ENCODE measurements around the gene SHC2.
"Not testable (repeated sequence)": the region's sequence is repeated elsewhere in the genome, so short reads cannot be mapped to it uniquely, and the experiment has no call there.

The SHC2 gene

DNA sequence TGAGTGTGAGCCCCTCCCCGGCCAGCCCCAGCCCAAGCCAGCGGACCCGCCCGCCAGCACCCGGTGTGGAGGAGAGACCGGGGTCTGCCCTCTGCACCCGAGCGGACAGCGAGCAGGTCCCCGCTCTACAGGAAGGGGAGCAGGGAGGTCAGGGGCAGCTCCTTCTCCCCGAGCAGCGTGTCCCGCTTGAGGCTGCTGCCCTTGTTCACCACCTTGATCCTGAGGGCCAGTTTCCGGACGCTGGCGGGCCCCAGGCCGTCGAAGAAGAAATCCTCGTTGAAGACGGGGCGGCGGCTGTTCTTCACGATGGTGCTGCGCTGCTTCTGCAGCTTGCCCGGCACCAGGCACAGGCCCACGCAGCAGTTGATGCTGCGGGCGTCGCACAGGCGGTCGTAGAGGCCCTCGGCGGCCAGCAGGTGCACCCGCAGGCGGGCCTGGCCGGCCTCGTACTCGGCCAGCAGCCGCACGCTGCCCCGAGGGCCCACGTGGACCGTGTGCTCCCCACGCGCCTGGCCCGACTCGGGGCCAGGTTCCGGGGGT is 53.8 kb downstream of the SHC2 start:
- no peak for DNase-seq

DNA sequence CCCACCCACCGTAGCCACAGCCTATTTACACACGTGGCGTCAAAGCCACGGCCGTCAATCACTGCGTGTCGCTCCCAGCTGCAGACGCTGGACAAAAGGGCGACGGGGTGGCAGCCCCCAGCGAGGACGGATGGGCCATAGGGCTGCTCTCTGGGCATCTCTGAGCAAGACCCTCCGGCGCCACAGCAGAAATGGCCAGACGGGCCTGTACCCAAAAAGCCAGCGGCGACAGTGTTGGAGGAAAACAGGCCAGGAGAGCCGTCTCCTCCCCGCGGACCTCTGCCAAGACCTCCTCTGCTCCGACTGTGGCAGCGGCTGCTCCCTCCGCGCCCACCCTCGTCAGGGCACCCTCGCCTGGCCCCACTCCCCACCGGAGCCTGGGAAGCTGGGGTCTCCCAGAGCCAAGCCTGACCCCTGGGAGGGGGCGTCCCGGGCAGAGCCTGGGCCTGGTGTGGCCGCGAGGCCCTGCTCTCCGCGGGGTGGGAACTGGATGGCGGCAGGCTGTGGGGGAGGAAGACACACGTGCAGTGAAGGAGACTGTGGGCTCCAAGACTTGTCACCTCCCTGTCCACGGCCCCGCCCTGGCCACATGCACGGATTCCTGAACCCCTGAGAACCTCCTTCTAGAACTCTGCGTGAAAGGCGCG is 54.6 kb downstream of the SHC2 start:
- DNase-seq, result no peak

DNA sequence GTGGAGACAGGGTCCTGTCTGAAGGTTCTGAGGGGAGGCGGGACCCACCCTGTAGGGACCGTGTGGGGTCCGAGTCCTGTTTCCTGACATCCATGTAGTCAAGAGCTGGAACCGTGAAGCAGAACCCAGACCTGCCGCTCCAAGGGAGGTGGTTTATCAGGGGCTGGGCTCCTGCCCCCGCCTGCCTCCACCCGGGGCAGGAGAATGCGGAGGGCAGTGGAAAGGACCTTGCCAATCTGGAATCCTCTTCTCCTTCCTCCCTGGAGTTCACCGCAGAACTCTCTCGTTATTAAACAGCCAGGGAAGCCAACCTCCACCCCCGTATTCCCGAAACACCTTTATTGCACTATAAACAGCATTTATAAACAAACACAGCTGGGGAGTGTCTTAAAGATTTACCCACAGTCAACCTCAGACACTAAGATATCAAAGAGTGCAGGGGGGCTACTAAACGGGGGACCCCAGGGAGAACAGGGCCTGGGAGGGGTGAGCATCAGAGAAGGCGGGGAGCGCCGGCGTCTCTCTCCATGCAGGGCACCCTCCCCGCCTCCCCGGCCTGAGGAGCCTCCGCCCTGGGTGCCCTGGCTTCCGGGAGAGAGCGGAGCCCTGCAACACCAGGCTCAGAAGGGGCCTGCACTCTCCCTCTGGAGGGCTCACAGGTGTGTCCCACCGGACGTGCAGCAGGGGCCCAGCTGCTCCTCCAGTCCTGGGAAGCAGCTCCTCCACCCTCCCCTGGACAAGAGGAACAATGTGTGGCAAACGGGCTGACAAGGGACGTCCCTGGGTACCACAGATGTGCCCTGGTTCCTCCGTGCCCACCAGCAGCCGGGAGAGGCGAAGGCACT is 55.5 kb downstream of the SHC2 start:
- DNase-seq, result no peak

- no peak for DNase-seq
Observed at GRCh38 chr19:403221-404027, 57.4 kb downstream of the SHC2 start.

DNA sequence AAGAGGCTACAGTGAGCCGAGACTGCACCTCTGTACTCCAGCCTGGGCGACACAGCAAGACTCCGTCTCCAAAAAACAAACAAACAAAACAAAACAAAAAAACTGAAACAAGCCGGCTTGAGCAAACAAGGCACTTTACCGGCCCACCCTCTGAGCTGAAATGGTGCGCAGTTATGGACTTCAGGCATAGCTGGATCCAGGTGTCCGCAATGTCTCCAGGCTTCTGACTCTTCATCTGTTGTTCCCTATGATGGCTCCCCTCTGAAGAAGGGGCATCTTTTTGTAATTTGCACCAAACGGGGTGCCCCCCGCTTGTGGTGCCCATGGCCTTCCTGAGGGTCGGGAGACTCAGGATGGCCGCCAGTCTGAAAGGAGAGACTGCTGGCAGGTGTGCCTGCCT is 58.0 kb downstream of the SHC2 start:
- DNase-seq, result no peak

- DNase-seq, result no peak
Observed at GRCh38 chr19:401866-402511, 58.8 kb downstream of the SHC2 start.

DNA sequence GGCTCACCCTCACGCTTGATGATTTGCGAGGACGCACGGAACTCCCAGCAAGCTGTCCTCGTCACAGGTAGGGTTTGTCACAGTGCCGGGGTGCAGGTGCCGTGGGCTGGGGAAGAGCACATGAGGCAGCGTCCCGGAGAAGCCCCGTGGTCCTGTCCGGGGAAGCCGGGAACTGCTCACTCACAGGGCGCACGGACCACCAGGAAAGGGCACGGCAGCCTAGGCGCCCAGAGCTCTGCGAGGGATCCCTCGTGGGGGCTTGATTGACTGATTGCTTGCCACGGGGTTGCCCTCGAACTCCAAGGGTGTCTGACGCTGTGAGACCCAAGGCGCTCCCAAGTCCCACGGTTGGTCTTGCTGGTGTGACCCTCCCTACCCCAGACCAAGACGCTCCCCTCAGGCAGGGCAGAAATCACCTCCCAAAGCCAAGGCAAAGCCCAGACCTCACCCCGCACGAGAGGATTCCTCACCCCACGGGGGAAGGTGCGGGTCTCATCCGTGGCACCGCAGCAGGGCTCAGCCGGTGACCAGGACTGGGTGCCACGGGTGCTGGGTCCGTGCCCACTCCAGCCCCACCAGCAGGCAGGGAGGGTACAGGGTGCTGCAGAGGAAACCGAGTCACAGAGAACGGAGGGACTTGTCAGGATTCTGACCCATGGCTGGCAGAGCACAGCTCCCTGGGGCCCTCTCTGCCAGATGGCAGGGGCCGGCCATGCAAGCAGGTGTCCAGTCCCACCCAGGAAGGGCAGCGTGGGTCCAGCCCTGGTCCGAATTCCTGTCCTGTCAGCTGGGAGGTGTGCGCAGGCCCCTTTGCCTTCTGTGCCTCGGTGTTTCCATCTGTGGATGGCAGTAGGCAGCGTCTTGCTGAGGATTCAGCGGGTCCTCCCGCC is 59.6 kb downstream of the SHC2 start:
- DNase-seq, result no peak

- no peak for DNase-seq
Observed at GRCh38 chr19:399370-399769, 61.5 kb downstream of the SHC2 start.

GRCh38 chr19:398719-399118 is 62.1 kb downstream of the SHC2 start:
- no peak for DNase-seq

GRCh38 chr19:397941-398706 is 62.7 kb downstream of the SHC2 start:
- no peak for DNase-seq

DNA sequence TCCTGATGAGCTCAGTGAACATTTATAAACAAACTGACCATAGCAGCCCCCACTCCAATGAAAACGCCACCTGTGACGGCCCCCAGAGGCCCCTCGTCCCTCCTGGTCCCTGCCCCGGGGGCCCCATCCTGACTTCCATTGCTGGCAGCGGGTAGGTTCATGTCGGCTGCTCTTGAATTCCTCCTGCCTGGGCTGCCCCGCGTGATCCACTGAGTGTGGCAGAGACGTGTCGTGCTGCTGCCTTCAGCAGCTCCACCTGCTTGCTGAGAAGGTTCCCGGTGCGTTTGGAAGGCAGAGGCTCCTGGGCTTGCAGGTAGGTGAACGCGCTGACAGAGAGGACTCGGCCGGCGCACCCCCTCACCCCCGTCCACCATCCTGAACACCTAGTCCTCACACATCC is 63.5 kb downstream of the SHC2 start:
- no peak for DNase-seq

- DNase-seq, result no peak
Observed at GRCh38 chr19:395467-395866, 65.4 kb downstream of the SHC2 start.

- not testable (repeated sequence) for DNase-seq
Observed at GRCh38 chr19:394857-395256, 66.0 kb downstream of the SHC2 start.

DNA sequence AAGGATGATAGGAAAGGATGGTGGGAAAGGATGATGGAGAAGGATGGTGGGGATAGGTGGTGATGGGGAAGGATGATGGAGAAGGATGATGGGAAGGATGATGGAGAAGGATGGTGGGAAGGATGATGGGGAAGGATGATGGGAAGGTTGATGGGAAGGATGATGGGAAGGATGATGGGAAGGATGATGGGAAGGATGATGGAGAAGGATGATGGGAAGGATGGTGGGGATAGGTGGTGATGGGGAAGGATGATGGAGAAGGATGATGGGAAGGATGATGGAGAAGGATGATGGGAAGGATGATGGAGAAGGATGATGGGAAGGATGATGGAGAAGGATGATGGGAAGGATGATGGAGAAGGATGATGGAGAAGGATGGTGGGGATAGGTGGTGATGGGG is 67.3 kb downstream of the SHC2 start:
- DNase-seq, result not testable (repeated sequence)

- DNase-seq, result peak in 2 of 4 experiments; percentile 12 to 35
Observed at GRCh38 chr19:392375-392970, 68.4 kb downstream of the SHC2 start.

- no peak for DNase-seq
Observed at GRCh38 chr19:391726-392374, 69.0 kb downstream of the SHC2 start.

GRCh38 chr19:391207-391557 is 69.7 kb downstream of the SHC2 start:
- DNase-seq, result no peak

DNA sequence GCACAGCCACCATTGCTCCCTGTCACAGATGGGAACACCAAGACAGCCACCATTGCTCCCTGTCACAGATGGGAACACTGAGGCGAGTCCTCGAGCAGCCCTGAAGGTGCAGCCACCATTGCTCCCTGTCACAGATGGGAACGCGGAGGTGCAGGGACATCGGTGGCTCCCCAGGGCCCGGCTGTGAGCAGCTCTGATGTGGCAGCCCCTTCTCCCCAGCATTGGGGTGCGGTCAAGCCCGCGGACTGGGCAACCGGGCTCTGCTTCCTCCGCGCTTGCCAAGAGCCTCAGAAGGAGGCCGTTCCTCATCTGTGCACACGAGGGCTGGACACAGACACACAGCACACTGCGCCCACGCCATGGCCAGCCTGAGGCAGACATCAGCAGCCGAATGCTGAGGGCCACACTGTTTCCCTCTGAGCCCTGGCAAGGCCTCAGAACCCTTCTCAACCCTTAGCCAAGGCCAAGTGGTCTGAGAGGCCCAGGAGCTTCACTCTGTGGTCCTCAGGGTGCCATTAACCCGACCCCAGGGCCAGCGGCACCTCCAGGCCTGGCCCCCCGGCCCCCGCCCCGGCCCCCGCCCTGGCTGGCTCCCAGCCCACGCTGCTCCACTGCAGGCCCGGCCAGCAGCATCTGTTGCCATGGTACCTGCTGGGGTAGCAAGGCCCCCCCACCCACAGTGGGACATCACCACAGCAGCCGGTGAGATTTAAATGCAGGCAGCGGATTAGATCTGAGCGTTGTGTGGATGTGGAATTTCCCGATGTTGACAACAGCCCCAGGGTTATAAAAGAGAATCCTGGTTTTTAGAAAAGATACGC is 70.2 kb downstream of the SHC2 start:
- DNase-seq, result no peak

DNA sequence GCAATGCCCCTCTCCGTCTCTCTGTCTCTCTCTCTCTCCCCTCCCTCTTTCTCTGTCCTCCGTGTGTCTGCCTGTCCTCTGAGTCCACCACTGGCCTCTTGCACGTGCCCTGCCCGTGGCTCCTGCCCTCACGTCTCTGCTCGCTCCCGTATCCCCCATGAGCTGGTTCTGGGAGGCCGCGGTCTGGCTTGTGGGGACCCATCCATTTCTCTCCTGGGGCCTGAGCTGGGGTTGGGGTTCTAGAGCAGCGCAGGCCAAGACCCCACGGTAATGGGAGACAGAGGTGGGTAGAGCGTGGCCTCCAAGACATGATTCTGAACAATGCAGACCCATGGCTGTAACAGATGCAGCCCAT is 70.9 kb downstream of the SHC2 start:
- no peak for DNase-seq

All from suppressor macrophage (primary cell).